22Rv1 (cell line): ENCODE results near the gene COX10.

Source experiments
- ZFX ChIP-seq: fragments of 450-650 bp; IDR thresholded peaks from 2 replicates; pipeline ENCODE4 v1.6.1; 2017; ENCODE audit warnings: antibody characterized with exemption, borderline replicate concordance
- TF ChIP-seq, protein P1 (sequence below): fragments of 450-650 bp; IDR thresholded peaks from 2 replicates; pipeline ENCODE4 v1.5.1; 2017; ENCODE audit warnings: mild to moderate bottlenecking

- TF ChIP-seq, protein P1, sequence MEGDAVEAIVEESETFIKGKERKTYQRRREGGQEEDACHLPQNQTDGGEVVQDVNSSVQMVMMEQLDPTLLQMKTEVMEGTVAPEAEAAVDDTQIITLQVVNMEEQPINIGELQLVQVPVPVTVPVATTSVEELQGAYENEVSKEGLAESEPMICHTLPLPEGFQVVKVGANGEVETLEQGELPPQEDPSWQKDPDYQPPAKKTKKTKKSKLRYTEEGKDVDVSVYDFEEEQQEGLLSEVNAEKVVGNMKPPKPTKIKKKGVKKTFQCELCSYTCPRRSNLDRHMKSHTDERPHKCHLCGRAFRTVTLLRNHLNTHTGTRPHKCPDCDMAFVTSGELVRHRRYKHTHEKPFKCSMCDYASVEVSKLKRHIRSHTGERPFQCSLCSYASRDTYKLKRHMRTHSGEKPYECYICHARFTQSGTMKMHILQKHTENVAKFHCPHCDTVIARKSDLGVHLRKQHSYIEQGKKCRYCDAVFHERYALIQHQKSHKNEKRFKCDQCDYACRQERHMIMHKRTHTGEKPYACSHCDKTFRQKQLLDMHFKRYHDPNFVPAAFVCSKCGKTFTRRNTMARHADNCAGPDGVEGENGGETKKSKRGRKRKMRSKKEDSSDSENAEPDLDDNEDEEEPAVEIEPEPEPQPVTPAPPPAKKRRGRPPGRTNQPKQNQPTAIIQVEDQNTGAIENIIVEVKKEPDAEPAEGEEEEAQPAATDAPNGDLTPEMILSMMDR: no peak
- TF ChIP-seq ZFX: no peak
Observed at GRCh38 chr17:14133104-14133503, 63.8 kb downstream of the COX10 start.
